ENCODE results near the gene WNK4. TPM values are rescaled to one million over a fixed set of nuclear protein-coding genes. Genes with fewer than 3 reads are reported as not detected.
"Not testable (repeated sequence)": the region's sequence is repeated elsewhere in the genome, so short reads cannot be mapped to it uniquely, and the experiment has no call there.

The WNK4 gene
- 5.8 and 6.3 TPM in 2 replicates for total RNA-seq
- long read RNA-seq = 0 reads

- peaks cover 11% of the 10 kb centered on the region for H3K36me3 Mint-ChIP-seq (ENCODE audit: insufficient read depth)
- H3K27me3 Mint-ChIP-seq = peaks cover 28% of the 10 kb centered on the region
- no peak for DNase-seq (ENCODE audit: low spot score, unreplicated experiment)
- H3K27ac Mint-ChIP-seq = peak within 1 kb of the TSS; percentile 59
- peaks cover 14% of the 10 kb centered on the region for H3K4me1 Mint-ChIP-seq (ENCODE audit: low read depth)
- no peaks in the 10 kb centered on the region for H3K9me3 Mint-ChIP-seq (ENCODE audit: low read depth)
- peak within 1 kb of the TSS; percentile 69 for H3K4me3 Mint-ChIP-seq (ENCODE audit: low read depth)
- TF ChIP-seq CTCF (IDR thresholded peaks at IDR 0.05; ENCODE audit: unreplicated experiment) = no peak
Measured at GRCh38 chr17:42779936-42780850, at the start of gene WNK4. TSS of gene WNK4 (plus strand) at chr17:42780610. CDS start at chr17:42780699, 89 bp downstream.

- no peak for TF ChIP-seq CTCF (IDR thresholded peaks at IDR 0.05; ENCODE audit: unreplicated experiment)
- H3K27me3 Mint-ChIP-seq = no peaks in the 10 kb centered on the region
- peak overlapping the region; percentile 93 for H3K27ac Mint-ChIP-seq
- peaks cover 5% of the 10 kb centered on the region for H3K9me3 Mint-ChIP-seq (ENCODE audit: low read depth)
- no peaks in the 10 kb centered on the region for H3K36me3 Mint-ChIP-seq (ENCODE audit: insufficient read depth)
- H3K4me3 Mint-ChIP-seq (ENCODE audit: low read depth) = no peak overlapping the region
- H3K4me1 Mint-ChIP-seq (ENCODE audit: low read depth) = peaks cover 16% of the 10 kb centered on the region
- DNase-seq (ENCODE audit: low spot score, unreplicated experiment) = no peak
Measured at GRCh38 chr17:42740699-42741098, 39.7 kb upstream of the WNK4 start.

- H3K27ac Mint-ChIP-seq; H3K27me3 Mint-ChIP-seq; H3K36me3 Mint-ChIP-seq (ENCODE audit: insufficient read depth); H3K9me3 Mint-ChIP-seq (ENCODE audit: low read depth); DNase-seq (ENCODE audit: low spot score, unreplicated experiment); H3K4me3 Mint-ChIP-seq (ENCODE audit: low read depth): not testable (repeated sequence)
- H3K4me1 Mint-ChIP-seq (ENCODE audit: low read depth) = peaks cover 16% of the 10 kb centered on the region
Measured at GRCh38 chr17:42742916-42743315, 37.5 kb upstream of the WNK4 start.

- no peaks in the 10 kb centered on the region for H3K36me3 Mint-ChIP-seq (ENCODE audit: insufficient read depth)
- DNase-seq (ENCODE audit: low spot score, unreplicated experiment) = no peak
- peaks cover 16% of the 10 kb centered on the region for H3K4me1 Mint-ChIP-seq (ENCODE audit: low read depth)
- peak overlapping the region; percentile 89 for H3K4me3 Mint-ChIP-seq (ENCODE audit: low read depth)
- peaks cover 3% of the 10 kb centered on the region for H3K27me3 Mint-ChIP-seq
- H3K27ac Mint-ChIP-seq = peak overlapping the region; percentile 99
- peaks cover 5% of the 10 kb centered on the region for H3K9me3 Mint-ChIP-seq (ENCODE audit: low read depth)
- peak; percentile 49 for TF ChIP-seq CTCF (IDR thresholded peaks at IDR 0.05; ENCODE audit: unreplicated experiment)
Measured at GRCh38 chr17:42743595-42744282, 36.7 kb upstream of the WNK4 start.

- H3K27me3 Mint-ChIP-seq = peaks cover 3% of the 10 kb centered on the region
- DNase-seq (ENCODE audit: low spot score, unreplicated experiment) = no peak
- no peaks in the 10 kb centered on the region for H3K36me3 Mint-ChIP-seq (ENCODE audit: insufficient read depth)
- H3K4me3 Mint-ChIP-seq (ENCODE audit: low read depth) = peak overlapping the region; percentile 89
- TF ChIP-seq CTCF (IDR thresholded peaks at IDR 0.05; ENCODE audit: unreplicated experiment) = peak; percentile 8
- peak overlapping the region; percentile 99 for H3K27ac Mint-ChIP-seq
- H3K9me3 Mint-ChIP-seq (ENCODE audit: low read depth) = peaks cover 5% of the 10 kb centered on the region
- peaks cover 18% of the 10 kb centered on the region for H3K4me1 Mint-ChIP-seq (ENCODE audit: low read depth)
Measured at GRCh38 chr17:42744283-42744805, 36.1 kb upstream of the WNK4 start.

Measured in progenitor cell of endocrine pancreas (in vitro differentiated cells).